ENCODE results near the gene ZKSCAN4. TPM values are rescaled to one million over a fixed set of nuclear protein-coding genes. Genes with fewer than 3 reads are reported as not detected.

The ZKSCAN4 gene
- total and polyA plus RNA-seq, 10 of the 15 experiments (the other 5 are each of a cell fraction or from before 2014, with no cell fraction given): 3.0 to 6.5 (median 5.0) TPM

DNA sequence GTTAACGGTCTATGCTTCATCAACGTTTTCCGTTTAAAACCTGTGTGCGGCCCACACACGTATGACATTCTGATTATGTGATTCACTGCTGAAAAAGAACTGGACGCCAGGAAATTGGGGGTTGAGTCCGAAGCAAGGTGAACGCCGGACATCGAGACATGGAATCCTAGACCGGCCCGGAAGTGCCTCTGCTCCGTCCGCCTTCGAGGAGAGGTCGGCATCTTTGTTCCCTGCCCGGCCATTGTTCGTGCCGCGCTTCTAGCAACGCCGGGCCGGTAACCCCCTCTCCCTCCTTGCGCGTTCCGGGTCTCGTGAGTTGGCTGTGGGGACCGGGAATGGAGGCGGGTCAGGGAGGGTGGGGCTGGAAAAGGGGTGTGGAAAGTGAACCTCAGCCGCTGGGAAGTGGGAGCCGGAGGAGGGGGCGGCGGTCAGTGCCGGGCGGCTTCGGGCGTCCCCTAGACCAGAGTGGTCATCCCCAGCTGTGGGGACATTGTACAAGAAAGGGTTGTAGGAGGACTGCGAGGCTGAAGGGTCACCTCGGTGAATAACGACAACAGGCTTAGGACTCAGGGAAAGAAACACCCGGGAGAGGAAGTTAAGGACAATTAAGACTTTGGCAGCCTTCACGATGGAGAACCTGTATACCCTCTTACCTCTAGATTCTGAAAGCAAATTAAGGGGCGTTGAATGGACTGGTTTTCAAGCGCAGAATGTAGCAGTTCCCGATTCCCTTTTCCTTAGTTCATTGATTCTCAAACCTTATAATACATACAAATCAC is 26.8 kb downstream of the ZKSCAN4 start, which contains the start of gene ZSCAN9 (continued):
- TF ChIP-seq, protein P1, sequence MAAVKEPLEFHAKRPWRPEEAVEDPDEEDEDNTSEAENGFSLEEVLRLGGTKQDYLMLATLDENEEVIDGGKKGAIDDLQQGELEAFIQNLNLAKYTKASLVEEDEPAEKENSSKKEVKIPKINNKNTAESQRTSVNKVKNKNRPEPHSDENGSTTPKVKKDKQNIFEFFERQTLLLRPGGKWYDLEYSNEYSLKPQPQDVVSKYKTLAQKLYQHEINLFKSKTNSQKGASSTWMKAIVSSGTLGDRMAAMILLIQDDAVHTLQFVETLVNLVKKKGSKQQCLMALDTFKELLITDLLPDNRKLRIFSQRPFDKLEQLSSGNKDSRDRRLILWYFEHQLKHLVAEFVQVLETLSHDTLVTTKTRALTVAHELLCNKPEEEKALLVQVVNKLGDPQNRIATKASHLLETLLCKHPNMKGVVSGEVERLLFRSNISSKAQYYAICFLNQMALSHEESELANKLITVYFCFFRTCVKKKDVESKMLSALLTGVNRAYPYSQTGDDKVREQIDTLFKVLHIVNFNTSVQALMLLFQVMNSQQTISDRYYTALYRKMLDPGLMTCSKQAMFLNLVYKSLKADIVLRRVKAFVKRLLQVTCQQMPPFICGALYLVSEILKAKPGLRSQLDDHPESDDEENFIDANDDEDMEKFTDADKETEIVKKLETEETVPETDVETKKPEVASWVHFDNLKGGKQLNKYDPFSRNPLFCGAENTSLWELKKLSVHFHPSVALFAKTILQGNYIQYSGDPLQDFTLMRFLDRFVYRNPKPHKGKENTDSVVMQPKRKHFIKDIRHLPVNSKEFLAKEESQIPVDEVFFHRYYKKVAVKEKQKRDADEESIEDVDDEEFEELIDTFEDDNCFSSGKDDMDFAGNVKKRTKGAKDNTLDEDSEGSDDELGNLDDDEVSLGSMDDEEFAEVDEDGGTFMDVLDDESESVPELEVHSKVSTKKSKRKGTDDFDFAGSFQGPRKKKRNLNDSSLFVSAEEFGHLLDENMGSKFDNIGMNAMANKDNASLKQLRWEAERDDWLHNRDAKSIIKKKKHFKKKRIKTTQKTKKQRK (IDR thresholded peaks at IDR 0.05; ENCODE audit: low read depth, low read length): no peak
- TF ChIP-seq, protein P2, sequence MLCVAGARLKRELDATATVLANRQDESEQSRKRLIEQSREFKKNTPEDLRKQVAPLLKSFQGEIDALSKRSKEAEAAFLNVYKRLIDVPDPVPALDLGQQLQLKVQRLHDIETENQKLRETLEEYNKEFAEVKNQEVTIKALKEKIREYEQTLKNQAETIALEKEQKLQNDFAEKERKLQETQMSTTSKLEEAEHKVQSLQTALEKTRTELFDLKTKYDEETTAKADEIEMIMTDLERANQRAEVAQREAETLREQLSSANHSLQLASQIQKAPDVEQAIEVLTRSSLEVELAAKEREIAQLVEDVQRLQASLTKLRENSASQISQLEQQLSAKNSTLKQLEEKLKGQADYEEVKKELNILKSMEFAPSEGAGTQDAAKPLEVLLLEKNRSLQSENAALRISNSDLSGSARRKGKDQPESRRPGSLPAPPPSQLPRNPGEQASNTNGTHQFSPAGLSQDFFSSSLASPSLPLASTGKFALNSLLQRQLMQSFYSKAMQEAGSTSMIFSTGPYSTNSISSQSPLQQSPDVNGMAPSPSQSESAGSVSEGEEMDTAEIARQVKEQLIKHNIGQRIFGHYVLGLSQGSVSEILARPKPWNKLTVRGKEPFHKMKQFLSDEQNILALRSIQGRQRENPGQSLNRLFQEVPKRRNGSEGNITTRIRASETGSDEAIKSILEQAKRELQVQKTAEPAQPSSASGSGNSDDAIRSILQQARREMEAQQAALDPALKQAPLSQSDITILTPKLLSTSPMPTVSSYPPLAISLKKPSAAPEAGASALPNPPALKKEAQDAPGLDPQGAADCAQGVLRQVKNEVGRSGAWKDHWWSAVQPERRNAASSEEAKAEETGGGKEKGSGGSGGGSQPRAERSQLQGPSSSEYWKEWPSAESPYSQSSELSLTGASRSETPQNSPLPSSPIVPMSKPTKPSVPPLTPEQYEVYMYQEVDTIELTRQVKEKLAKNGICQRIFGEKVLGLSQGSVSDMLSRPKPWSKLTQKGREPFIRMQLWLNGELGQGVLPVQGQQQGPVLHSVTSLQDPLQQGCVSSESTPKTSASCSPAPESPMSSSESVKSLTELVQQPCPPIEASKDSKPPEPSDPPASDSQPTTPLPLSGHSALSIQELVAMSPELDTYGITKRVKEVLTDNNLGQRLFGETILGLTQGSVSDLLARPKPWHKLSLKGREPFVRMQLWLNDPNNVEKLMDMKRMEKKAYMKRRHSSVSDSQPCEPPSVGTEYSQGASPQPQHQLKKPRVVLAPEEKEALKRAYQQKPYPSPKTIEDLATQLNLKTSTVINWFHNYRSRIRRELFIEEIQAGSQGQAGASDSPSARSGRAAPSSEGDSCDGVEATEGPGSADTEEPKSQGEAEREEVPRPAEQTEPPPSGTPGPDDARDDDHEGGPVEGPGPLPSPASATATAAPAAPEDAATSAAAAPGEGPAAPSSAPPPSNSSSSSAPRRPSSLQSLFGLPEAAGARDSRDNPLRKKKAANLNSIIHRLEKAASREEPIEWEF (IDR thresholded peaks at IDR 0.05; ENCODE audit: insufficient replicate concordance, low read depth, low read length): no peak
- TF ChIP-seq, protein P3, sequence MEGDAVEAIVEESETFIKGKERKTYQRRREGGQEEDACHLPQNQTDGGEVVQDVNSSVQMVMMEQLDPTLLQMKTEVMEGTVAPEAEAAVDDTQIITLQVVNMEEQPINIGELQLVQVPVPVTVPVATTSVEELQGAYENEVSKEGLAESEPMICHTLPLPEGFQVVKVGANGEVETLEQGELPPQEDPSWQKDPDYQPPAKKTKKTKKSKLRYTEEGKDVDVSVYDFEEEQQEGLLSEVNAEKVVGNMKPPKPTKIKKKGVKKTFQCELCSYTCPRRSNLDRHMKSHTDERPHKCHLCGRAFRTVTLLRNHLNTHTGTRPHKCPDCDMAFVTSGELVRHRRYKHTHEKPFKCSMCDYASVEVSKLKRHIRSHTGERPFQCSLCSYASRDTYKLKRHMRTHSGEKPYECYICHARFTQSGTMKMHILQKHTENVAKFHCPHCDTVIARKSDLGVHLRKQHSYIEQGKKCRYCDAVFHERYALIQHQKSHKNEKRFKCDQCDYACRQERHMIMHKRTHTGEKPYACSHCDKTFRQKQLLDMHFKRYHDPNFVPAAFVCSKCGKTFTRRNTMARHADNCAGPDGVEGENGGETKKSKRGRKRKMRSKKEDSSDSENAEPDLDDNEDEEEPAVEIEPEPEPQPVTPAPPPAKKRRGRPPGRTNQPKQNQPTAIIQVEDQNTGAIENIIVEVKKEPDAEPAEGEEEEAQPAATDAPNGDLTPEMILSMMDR (IDR thresholded peaks at IDR 0.05 in 2 of 3, conservative IDR thresholded peaks at IDR 0.05 in 1 of 3; ENCODE audit: control insufficient read depth in 2 of 3, extremely low read depth in 1 of 3, insufficient read depth in 1 of 3, low read depth in 3 of 3, low read length in 3 of 3): no peak
- peak; percentile 62; the same call in 1 of the 2 replicates for TF ChIP-seq TCF7 (IDR thresholded peaks at IDR 0.05; ENCODE audit: borderline replicate concordance)
- TF ChIP-seq POLR2AphosphoS5 (IDR thresholded peaks at IDR 0.05; ENCODE audit: low read length): peak; percentile 91
- TF ChIP-seq BCL11A (IDR thresholded peaks at IDR 0.05; ENCODE audit: low read depth, low read length): 0 out of 2 replicates have a peak, but pooled peaks have one; percentile 28
- TF ChIP-seq, protein P4, sequence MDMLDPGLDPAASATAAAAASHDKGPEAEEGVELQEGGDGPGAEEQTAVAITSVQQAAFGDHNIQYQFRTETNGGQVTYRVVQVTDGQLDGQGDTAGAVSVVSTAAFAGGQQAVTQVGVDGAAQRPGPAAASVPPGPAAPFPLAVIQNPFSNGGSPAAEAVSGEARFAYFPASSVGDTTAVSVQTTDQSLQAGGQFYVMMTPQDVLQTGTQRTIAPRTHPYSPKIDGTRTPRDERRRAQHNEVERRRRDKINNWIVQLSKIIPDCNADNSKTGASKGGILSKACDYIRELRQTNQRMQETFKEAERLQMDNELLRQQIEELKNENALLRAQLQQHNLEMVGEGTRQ (IDR thresholded peaks at IDR 0.05; ENCODE audit: borderline replicate concordance, low read depth, low read length): no peak
- TF ChIP-seq HCFC1 (IDR thresholded peaks at IDR 0.05; ENCODE audit: low read length): peak; percentile 87
- TF ChIP-seq, protein P5, sequence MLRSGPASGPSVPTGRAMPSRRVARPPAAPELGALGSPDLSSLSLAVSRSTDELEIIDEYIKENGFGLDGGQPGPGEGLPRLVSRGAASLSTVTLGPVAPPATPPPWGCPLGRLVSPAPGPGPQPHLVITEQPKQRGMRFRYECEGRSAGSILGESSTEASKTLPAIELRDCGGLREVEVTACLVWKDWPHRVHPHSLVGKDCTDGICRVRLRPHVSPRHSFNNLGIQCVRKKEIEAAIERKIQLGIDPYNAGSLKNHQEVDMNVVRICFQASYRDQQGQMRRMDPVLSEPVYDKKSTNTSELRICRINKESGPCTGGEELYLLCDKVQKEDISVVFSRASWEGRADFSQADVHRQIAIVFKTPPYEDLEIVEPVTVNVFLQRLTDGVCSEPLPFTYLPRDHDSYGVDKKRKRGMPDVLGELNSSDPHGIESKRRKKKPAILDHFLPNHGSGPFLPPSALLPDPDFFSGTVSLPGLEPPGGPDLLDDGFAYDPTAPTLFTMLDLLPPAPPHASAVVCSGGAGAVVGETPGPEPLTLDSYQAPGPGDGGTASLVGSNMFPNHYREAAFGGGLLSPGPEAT (IDR thresholded peaks at IDR 0.05; ENCODE audit: low read depth): peak; percentile 84

Data from GM12878 (cell line).